ENCODE measurements around the gene RIMBP3C. TPM values are rescaled to one million over a fixed set of nuclear protein-coding genes. Genes with fewer than 3 reads are reported as not detected.
"Not testable (repeated sequence)": the region's sequence is repeated elsewhere in the genome, so short reads cannot be mapped to it uniquely, and the experiment has no call there.

RIMBP3C gene
- total RNA-seq, 1 donor from 2014 or later = not detected

DNA sequence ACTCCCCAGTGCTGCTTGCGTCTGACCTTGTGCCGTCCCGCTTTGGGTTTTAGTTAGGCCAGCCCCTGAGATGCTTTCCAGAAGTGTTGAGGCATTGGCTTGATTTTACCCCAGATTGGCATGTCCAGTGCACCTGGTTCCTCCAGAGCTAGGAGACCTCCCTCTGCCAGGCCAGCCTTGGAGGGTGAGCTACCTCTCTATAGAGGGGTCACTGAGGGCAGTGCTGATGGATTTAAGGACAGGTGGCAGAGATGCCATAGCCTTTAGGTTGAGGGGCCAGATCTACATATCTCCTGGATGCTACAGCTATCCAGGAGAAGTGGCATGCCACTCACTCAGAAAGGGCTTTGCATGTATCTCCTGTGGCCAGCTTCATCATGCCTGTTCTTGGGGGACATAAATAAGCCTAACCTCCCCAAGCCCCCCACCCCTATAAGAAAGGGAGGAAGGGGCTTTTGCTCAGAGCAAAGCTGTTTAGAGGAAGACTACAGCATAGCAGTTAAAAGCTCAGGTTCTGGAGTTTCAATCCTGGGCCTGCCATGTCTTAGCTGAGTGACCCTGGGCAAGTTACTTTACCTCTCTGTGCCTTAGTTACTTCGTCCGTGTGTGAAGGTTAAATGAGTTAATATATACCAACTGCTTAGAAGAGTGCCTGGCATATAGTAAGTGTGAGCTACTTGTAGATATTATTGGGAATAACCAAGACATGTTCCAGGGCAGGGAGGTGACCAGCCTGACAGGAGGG lies 22.7 kb upstream of the RIMBP3C start:
- no peak for DNase-seq (ENCODE audit: low spot score in 2 of 2)
- Histone ChIP-seq H3K36me3 (no peaks in the 10 kb centered on the region), H3K9me3 (no peaks in the 10 kb centered on the region), H3K4me3 (no peak overlapping the region), H3K27ac (no peak overlapping the region), H3K4me1 (peaks cover 10 to 28% of the 10 kb centered on the region in 2 donors), H3K27me3 (no peaks in the 10 kb centered on the region)
- TF ChIP-seq, protein P1, sequence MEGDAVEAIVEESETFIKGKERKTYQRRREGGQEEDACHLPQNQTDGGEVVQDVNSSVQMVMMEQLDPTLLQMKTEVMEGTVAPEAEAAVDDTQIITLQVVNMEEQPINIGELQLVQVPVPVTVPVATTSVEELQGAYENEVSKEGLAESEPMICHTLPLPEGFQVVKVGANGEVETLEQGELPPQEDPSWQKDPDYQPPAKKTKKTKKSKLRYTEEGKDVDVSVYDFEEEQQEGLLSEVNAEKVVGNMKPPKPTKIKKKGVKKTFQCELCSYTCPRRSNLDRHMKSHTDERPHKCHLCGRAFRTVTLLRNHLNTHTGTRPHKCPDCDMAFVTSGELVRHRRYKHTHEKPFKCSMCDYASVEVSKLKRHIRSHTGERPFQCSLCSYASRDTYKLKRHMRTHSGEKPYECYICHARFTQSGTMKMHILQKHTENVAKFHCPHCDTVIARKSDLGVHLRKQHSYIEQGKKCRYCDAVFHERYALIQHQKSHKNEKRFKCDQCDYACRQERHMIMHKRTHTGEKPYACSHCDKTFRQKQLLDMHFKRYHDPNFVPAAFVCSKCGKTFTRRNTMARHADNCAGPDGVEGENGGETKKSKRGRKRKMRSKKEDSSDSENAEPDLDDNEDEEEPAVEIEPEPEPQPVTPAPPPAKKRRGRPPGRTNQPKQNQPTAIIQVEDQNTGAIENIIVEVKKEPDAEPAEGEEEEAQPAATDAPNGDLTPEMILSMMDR (IDR thresholded peaks at IDR 0.05) = no peak
- intact Hi-C loops (cut with DNase I) = no loop called here

DNA sequence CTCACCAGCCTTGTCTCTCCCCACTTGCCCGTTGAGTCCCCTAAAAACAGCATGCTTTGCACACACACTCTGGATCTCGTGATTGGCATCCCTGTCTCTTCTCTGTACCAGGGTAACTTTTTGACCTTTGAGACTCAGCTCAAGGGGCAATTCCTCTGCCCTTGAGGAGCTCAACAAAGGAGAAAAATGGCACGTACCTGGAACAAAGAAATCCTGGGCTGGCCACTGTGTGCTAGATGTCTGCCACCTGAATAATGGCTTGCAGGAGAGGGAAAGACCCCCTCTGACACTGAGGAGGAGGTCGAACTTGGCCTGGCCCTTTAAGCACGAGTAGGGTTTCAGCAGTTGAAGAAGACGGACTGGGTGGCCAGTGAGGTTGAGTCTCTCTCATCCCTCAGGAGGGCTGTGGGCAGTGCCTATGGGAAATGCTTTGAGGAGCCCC lies 22.1 kb upstream of the RIMBP3C start:
- Histone ChIP-seq H3K27ac (no peak overlapping the region), H3K4me1 (peaks cover 10 to 33% of the 10 kb centered on the region in 2 donors), H3K9me3 (no peaks in the 10 kb centered on the region), H3K36me3 (no peaks in the 10 kb centered on the region), H3K4me3 (no peak overlapping the region), H3K27me3 (no peaks in the 10 kb centered on the region)
- TF ChIP-seq, protein P1 (IDR thresholded peaks at IDR 0.05) = no peak
- DNase-seq (ENCODE audit: low spot score in 2 of 2) = no peak
- intact Hi-C loops (cut with DNase I) = no loop called here

DNA sequence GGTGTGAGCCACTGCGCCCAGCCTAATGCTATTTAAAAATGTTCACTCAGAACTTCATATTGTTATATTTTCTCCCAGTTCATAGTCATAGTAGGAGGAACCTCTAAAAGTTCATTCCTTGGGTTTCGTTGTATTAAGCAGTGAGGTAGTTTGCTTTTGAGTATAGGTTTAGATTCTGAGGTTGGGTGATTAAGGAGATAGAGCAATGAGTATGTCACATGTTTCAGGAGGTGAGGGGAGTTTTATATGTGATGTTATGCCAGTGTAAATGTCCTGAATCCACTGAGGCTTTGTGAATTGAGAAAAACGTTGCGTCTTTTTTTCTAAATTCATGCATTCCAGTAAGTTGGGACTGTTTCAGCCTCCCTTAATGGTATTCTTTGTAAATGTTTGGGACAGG lies 20.4 kb upstream of the RIMBP3C start:
- Histone ChIP-seq H3K27me3 (no peaks in the 10 kb centered on the region), H3K4me3 (no peak overlapping the region), H3K9me3 (no peaks in the 10 kb centered on the region), H3K36me3 (no peaks in the 10 kb centered on the region), H3K27ac (no peak overlapping the region), H3K4me1 (peaks cover 8 to 28% of the 10 kb centered on the region in 2 donors)
- DNase-seq (ENCODE audit: low spot score in 2 of 2) = no peak
- TF ChIP-seq, protein P1 (IDR thresholded peaks at IDR 0.05) = no peak
- intact Hi-C loops (cut with DNase I) = no loop called here

DNA sequence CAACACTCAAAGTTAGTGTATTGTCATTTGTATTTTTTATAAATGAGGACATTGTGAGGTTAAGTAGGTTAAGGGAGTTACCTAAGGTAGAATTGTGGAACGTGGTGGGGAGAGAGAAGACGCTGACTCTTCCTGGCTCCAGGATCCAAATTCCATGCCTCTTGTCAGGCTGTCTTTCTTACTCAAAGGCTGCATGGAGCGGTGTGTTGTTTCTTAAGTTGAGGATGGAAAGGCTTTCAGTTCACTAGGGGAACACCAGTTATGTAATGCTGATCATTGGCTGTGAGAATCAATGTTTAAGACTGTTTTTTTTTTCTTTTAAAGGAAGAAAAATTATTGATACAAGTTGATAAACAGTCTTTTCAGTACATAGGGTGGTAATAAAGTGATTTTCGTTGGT lies 19.1 kb upstream of the RIMBP3C start:
- no peak for DNase-seq (ENCODE audit: low spot score in 2 of 2)
- TF ChIP-seq, protein P1 (IDR thresholded peaks at IDR 0.05) = no peak
- H3K27me3 ChIP-seq = no peaks in the 10 kb centered on the region
- no peaks in the 10 kb centered on the region for H3K36me3 ChIP-seq
- no peak overlapping the region for H3K27ac ChIP-seq
- H3K9me3 ChIP-seq = no peaks in the 10 kb centered on the region
- peaks cover 8 to 28% of the 10 kb centered on the region in 2 donors for H3K4me1 ChIP-seq
- no peak overlapping the region for H3K4me3 ChIP-seq
- intact Hi-C loops (cut with DNase I) = no loop called here

DNA sequence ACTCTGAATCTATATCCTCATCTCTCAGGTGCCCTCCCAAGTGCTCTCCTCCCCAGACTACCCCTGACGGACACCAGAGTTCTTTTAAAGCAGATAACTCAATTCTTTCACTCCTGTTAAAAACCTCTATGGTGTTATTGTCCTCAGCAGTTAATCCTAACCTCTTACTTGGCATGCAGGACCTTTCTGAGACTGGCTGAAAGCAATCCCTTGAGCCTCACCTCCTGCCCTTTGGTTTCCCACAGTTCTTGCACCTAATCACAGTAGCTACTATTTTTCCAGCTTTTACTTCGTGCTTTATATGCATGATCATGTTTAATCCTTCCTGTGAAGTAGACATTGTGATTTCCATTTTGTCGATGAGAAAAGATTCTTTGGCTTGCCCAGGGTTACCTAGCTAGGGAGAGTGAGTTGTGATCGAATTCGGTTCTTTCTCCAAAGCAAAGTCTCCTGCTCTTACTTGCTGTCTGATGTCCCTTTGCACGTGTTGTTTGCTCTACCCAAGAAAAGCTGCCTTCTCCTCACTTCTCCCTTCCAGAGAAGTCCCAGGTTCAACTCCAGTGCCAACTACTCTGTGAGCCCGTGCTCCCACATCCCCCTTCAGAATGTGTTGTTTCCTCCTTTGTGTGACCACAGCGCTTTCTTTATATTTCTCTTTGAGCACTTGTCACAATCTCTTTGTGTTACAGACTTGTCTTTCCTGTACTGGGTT lies 18.4 kb upstream of the RIMBP3C start:
- TF ChIP-seq, protein P1 (IDR thresholded peaks at IDR 0.05) = no peak
- intact Hi-C loops (cut with DNase I) = loop anchor here (2.0 kb wide), 1 partner anchor 59 kb away; no protein-coding TSS in a partner anchor
- H3K4me3 ChIP-seq = peak overlapping the region in 1 of 2 donors; percentile 79
- H3K36me3 ChIP-seq = no peaks in the 10 kb centered on the region
- no peak for DNase-seq (ENCODE audit: low spot score in 2 of 2)
- H3K27me3 ChIP-seq = no peaks in the 10 kb centered on the region
- H3K9me3 ChIP-seq = no peaks in the 10 kb centered on the region
- H3K4me1 ChIP-seq = peaks cover 8 to 28% of the 10 kb centered on the region in 2 donors
- H3K27ac ChIP-seq = no peak overlapping the region

DNA sequence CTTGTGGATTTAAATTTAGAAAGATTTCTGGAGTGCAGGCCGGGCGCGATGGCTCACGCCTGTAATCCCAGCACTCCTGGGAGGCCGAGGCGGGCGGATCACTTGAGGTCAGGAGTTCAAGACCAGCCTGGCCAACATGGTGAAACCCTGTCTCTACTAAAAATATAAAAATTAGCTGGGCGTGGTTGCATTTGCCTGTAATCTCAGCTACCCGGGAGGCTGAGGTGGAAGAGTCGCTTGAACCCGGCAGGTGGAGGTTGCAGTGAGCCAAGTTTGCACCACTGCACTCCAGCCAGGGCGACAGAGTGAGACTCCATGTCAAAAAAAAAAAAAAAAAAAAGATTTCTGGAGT lies 17.8 kb upstream of the RIMBP3C start:
- not testable (repeated sequence) for DNase-seq (ENCODE audit: low spot score in 2 of 2); H3K27me3 ChIP-seq; H3K36me3 ChIP-seq; H3K27ac ChIP-seq; H3K9me3 ChIP-seq
- intact Hi-C loops (cut with DNase I) = loop anchor here (2.0 kb wide), 1 partner anchor 60 kb away; no protein-coding TSS in a partner anchor
- peak overlapping the region; percentile 79 to 86 for H3K4me3 ChIP-seq
- peaks cover 4 to 24% of the 10 kb centered on the region in 2 donors for H3K4me1 ChIP-seq
